ENCODE results near the gene ABCC5. TPM values are rescaled to one million over a fixed set of nuclear protein-coding genes. Genes with fewer than 3 reads are reported as not detected.
"Not testable (repeated sequence)": the region's sequence is repeated elsewhere in the genome, so short reads cannot be mapped to it uniquely, and the experiment has no call there.

ABCC5 gene
- total RNA-seq, 1 donor from 2014 or later: 67.5 TPM

DNA sequence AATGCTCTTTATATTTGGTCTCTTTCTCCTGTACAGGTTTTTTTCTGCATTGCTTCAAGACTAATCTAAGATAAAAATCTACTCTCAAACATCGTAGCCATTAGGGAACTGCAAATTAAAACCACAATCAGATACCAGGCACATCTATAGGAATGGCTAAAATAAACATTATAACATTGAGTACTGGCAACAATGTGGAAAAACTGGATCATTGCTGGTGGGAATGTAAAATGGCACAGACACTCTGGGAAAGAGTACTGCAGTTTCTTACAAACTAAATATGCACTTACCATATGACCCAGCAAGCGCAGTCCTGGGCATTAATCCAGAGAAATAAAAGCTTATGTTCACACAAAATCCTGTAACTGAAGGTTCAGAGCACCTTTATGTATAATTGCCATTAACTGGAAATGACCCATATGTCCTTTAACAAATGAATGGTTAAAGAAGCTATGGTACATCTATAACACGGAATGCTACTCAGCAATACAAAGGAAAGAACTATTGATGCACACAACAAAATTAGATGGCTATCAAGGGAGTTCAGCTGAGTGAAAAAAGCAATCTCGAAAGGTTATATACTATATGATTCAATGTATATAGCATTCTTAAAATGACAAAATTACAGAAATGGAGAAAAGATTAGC lies 6.3 kb downstream of the ABCC5 start:
- Histone ChIP-seq H3K9me3 (no peaks in the 10 kb centered on the region), H3K4me1 (peaks cover 16% of the 10 kb centered on the region), H3K36me3 (peaks cover 0 to 3% of the 10 kb centered on the region in 2 donors), H3K27ac (no peak overlapping the region), H3K27me3 (no peaks in the 10 kb centered on the region), H3K4me3 (no peak overlapping the region)
- intact Hi-C loops (cut with DNase I): loop anchor here (10.0 kb wide), 1 partner anchor 117 kb away; no protein-coding TSS in a partner anchor
- DNase-seq (ENCODE audit: extremely low spot score in 2 of 2): no peak
- TF ChIP-seq CTCF (IDR thresholded peaks at IDR 0.05): no peak

DNA sequence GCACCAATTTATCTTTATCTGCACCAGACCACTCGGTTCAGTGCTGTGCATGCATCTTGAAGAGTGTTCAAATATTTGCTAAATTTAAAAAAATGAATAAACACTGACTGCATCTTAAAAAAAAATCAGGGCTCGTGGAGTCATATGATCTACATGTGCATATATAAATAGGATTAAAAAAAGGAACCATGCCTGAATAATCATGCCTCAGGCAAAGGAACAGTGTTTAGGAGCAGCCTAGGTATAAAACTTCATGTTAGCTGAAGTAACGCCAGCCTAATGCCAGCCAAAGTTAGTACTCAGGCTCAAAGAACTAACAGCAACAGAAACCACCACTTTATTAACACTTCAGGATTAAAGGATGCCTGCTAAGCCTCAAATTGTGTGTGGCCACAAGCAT lies 9.5 kb downstream of the ABCC5 start:
- Histone ChIP-seq H3K4me1 (peaks cover 18% of the 10 kb centered on the region), H3K27ac (no peak overlapping the region), H3K9me3 (no peaks in the 10 kb centered on the region), H3K27me3 (no peaks in the 10 kb centered on the region), H3K4me3 (no peak overlapping the region), H3K36me3 (no peaks in the 10 kb centered on the region)
- intact Hi-C loops (cut with DNase I): no loop called here
- DNase-seq (ENCODE audit: extremely low spot score in 2 of 2): no peak
- TF ChIP-seq POLR2A (IDR thresholded peaks at IDR 0.05) (no peak), CTCF (IDR thresholded peaks at IDR 0.05) (no peak), POLR2AphosphoS5 (IDR thresholded peaks at IDR 0.05; ENCODE audit: insufficient read depth in 1 of 2, low read depth in 1 of 2) (no peak)

DNA sequence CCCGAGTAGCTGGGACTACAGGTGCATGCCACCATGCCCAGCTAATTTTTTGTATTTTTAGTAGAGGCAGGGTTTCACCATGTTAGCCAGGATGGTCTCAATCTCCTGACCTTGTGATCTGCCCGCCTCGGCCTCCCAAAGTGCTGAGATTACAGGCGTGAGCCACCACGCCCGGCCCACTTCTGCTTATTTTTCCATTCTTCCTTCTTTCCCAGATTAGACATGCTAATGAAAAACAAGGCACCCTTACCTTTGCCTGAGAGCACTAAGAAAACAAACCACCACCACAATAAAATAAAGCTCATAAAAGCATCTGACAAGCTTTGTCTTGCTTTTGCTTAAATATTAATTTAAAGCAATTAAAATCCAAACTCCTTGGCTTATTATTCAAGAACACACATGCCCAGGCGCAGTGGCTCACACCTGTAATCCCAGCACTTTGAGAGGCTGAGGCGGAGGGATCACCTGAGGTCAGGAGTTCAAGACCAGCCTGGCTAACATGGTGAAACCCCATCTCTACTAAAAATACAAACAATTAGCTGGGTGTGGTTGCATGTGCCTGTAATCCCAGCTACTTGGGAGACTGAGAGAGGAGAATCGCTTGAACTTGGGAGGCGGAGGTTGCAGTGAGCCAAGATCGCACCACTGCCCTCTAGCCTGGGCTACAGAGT lies 10.4 kb downstream of the ABCC5 start:
- intact Hi-C loops (cut with DNase I); H3K9me3 ChIP-seq: not testable (repeated sequence)

GRCh38 chr3:184005941-184006507 lies 11.7 kb downstream of the ABCC5 start:
- Histone ChIP-seq H3K27ac (no peak overlapping the region), H3K27me3 (no peaks in the 10 kb centered on the region), H3K9me3 (no peaks in the 10 kb centered on the region), H3K4me1 (peaks cover 27% of the 10 kb centered on the region), H3K36me3 (no peaks in the 10 kb centered on the region), H3K4me3 (peak overlapping the region in 1 of 2 donors; percentile 1)
- no peak for DNase-seq (ENCODE audit: extremely low spot score in 2 of 2)
- intact Hi-C loops (cut with DNase I): no loop called here
- TF ChIP-seq POLR2AphosphoS5 (IDR thresholded peaks at IDR 0.05; ENCODE audit: insufficient read depth in 1 of 2, low read depth in 1 of 2) (peak in 1 of 2 donors; percentile 40), CTCF (IDR thresholded peaks at IDR 0.05) (no peak), POLR2A (IDR thresholded peaks at IDR 0.05) (no peak)

More for the DNA sequence above, 10.4 kb downstream of the ABCC5 start:
- H3K36me3 ChIP-seq; H3K4me3 ChIP-seq; H3K27me3 ChIP-seq; DNase-seq (ENCODE audit: extremely low spot score in 2 of 2); H3K27ac ChIP-seq: not testable (repeated sequence)
- H3K4me1 ChIP-seq: peaks cover 27% of the 10 kb centered on the region

DNA sequence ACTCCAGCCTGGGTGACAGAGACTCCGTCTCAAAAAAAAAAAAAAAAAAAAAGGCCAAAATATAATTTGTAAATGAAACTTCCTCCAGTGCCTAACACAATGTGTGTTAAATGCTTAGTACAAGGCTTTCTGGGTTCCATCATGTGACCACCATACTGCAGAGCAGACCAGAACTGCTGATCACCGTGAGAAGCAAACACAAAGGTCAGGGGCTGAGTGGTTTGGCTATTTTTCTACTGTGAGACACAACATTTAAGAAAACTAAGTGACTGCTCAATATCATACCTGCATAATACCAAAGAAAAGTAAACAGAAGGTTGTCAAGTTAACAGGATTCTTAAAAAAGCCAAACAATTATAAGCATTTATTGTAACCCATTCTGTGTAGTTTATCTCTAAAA lies 13.2 kb downstream of the ABCC5 start:
- H3K27me3 ChIP-seq: no peaks in the 10 kb centered on the region
- no peaks in the 10 kb centered on the region for H3K9me3 ChIP-seq
- H3K4me1 ChIP-seq: peaks cover 27% of the 10 kb centered on the region
- no peak overlapping the region for H3K27ac ChIP-seq
- TF ChIP-seq POLR2A (IDR thresholded peaks at IDR 0.05) (no peak), CTCF (IDR thresholded peaks at IDR 0.05) (no peak), POLR2AphosphoS5 (IDR thresholded peaks at IDR 0.05; ENCODE audit: insufficient read depth in 1 of 2, low read depth in 1 of 2) (no peak)
- H3K4me3 ChIP-seq: no peak overlapping the region
- intact Hi-C loops (cut with DNase I): no loop called here
- DNase-seq (ENCODE audit: extremely low spot score in 2 of 2): no peak
- H3K36me3 ChIP-seq: peaks cover 0 to 3% of the 10 kb centered on the region in 2 donors

Measured in vagina (tissue), 2 donors.